HepG2 (cell line): ENCODE results near the gene ARL3.

Source experiments
- AKAP8 ChIP-seq: sonication (generic); formaldehyde crosslinking; IDR thresholded peaks from 2 replicates; pipeline ENCODE4 v1.5.1; 2020; ENCODE audit warnings: mild to moderate bottlenecking, missing genetic modification reagents
- CBX5 ChIP-seq: sonication (generic); formaldehyde crosslinking; IDR thresholded peaks from 2 replicates; pipeline ENCODE4 v1.4.0; 2020; ENCODE audit warnings: missing genetic modification reagents, borderline replicate concordance
- CREB1 ChIP-seq, 2 experiments: fragments of 450-650 bp in 1 of 2; IDR thresholded peaks; 2 replicates each; pipeline ENCODE4 v1.6.1; 2016 to 2017; ENCODE audit warnings: control low read depth in 1 of 2, mild to moderate bottlenecking in 1 of 2, missing compliant biosample characterization in 1 of 2, missing genetic modification characterization in 1 of 2
- CREBL2 ChIP-seq: sonication (generic); formaldehyde crosslinking; IDR thresholded peaks from 2 replicates; pipeline ENCODE4 v1.8.1; 2023; ENCODE audit warnings: missing genetic modification reagents, mild to moderate bottlenecking, borderline replicate concordance
- EED ChIP-seq: sonication (generic); formaldehyde crosslinking; IDR thresholded peaks from 2 replicates; pipeline ENCODE4 v1.5.0; 2020; ENCODE audit warnings: mild to moderate bottlenecking, missing genetic modification reagents
- ETV6 ChIP-seq: sonication (generic); formaldehyde crosslinking; conservative IDR thresholded peaks from 2 replicates; pipeline ENCODE4 v1.4.0; 2020; ENCODE audit warnings: missing genetic modification reagents
- NBN ChIP-seq: fragments of 450-650 bp; conservative IDR thresholded peaks from 2 replicates; pipeline ENCODE4 v1.6.1; 2017
- SAFB2 ChIP-seq: sonication (generic); formaldehyde crosslinking; IDR thresholded peaks from 2 replicates; pipeline ENCODE4 v1.5.1; 2020; ENCODE audit warnings: missing genetic modification reagents, low read depth, mild to moderate bottlenecking, borderline replicate concordance
- SIN3B ChIP-seq: fragments of 150-350 bp; IDR thresholded peaks from 2 replicates; pipeline ENCODE4 v1.6.1; 2014; ENCODE audit warnings: low read length
- TAF1 ChIP-seq: sonication (generic); formaldehyde crosslinking; IDR thresholded peaks from 2 replicates; pipeline ENCODE4 v1.4.0; 2020; ENCODE audit warnings: missing genetic modification reagents
- TF ChIP-seq, protein P1 (sequence below): sonication (generic); formaldehyde crosslinking; IDR thresholded peaks from 2 replicates; pipeline ENCODE4 v1.5.0; 2020; ENCODE audit warnings: mild to moderate bottlenecking, missing genetic modification reagents, moderate library complexity

- TF ChIP-seq NBN (no peak), SIN3B (no peak), ETV6 (no peak), CREBL2 (CRISPR knock-in tag) (no peak), CREB1 (IDR thresholded peaks at IDR 0.05) (no peak), CREB1 (CRISPR knock-in tag; IDR thresholded peaks at IDR 0.05) (no peak), EED (CRISPR knock-in tag) (no peak), CBX5 (no peak), TAF1 (CRISPR knock-in tag) (no peak), SAFB2 (CRISPR knock-in tag) (no peak), AKAP8 (CRISPR knock-in tag) (no peak)
- TF ChIP-seq, protein P1, sequence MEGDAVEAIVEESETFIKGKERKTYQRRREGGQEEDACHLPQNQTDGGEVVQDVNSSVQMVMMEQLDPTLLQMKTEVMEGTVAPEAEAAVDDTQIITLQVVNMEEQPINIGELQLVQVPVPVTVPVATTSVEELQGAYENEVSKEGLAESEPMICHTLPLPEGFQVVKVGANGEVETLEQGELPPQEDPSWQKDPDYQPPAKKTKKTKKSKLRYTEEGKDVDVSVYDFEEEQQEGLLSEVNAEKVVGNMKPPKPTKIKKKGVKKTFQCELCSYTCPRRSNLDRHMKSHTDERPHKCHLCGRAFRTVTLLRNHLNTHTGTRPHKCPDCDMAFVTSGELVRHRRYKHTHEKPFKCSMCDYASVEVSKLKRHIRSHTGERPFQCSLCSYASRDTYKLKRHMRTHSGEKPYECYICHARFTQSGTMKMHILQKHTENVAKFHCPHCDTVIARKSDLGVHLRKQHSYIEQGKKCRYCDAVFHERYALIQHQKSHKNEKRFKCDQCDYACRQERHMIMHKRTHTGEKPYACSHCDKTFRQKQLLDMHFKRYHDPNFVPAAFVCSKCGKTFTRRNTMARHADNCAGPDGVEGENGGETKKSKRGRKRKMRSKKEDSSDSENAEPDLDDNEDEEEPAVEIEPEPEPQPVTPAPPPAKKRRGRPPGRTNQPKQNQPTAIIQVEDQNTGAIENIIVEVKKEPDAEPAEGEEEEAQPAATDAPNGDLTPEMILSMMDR, result no peak
These were observed 36.7 kb downstream of the ARL3 start for GRCh38 chr10:102677331-102678067.
